Adipose tissue (tissue), 3 donors: ENCODE data around the gene IFITM5. TPM values are rescaled to one million over a fixed set of nuclear protein-coding genes. Genes with fewer than 3 reads are reported as not detected.
"Not testable (repeated sequence)": the region's sequence is repeated elsewhere in the genome, so short reads cannot be mapped to it uniquely, and the experiment has no call there.

Experiments
- H3K27ac ChIP-seq: one replicate; pipeline ENCODE4 v1.5.1; 2013; ENCODE audit warnings: low read depth, low read length
- WGBS, 3 donors: extraction: QIAGEN DNeasy Blood & Tissue Kit; methylation state at CpG; one replicate each; pipeline ENCODE4 v1.1.7; 2013; 5-methylcytosine and 5-hydroxymethylcytosine counted together
- polyA plus RNA-seq, 3 donors: library from polyadenylated mRNA; stranded (reverse); fragments of 200-250 nt; gene quantifications; one replicate each; pipeline ENCODE4 v1.2.3, GENCODE V29; 2013
- donor health status: healthy with polysubstance abuse.
- donor health status: Bipolar disorder and iron deficiency.
- donor health status: healthy.

IFITM5 gene
- polyA plus RNA-seq = under 1 TPM in 1 of 3 donors, not detected in 2; 0.35 TPM

DNA sequence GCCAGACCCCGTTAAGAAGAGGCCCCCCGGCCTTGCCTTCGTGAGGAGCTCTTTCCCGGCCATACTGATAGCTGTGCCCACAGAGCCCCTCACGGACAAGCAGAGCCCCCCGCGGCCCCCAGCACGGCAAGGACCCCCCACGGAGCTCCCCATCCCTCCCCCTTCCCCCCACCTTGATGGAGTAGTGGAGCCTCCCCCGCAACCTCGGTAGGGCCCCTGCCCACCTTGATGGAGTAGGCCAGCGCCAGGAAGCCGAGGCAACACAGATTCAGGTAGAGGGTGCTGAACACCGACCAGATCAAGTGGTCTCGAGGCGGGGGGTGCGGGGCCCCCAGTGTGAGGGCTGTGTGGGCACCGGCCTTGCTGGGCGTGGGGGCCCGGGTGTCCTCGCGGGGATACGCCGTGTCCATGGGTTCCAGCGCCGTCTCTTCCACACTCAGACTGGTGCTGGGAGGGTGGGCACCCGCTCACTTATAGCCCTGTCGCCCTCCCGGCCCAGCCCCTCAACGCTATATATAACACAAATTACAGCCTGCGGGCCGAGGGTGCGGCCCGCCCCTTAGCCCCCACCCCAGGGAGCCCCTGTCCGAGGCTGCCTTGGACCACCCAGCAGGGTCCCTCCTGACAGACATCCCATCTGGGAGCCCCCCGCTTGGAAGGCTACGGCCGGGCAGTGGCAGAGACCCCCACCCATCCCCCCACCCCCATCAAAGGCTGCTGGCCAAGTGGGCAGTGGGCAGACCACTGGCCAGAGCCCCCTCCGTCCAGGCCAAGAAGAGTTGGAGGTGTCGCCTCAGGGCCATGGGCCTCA, at the start of gene IFITM5:
TSS of gene IFITM5 (minus strand) at position 446 of the 811 bp plus-strand sequence. CDS start at position 410, 36 bp downstream.
- no peak within 1 kb of the TSS for H3K27ac ChIP-seq
- 54 to 67% (median 66%) methylated on average over 39 to 40 of the region's 40 CpGs for WGBS, 3 donors

DNA sequence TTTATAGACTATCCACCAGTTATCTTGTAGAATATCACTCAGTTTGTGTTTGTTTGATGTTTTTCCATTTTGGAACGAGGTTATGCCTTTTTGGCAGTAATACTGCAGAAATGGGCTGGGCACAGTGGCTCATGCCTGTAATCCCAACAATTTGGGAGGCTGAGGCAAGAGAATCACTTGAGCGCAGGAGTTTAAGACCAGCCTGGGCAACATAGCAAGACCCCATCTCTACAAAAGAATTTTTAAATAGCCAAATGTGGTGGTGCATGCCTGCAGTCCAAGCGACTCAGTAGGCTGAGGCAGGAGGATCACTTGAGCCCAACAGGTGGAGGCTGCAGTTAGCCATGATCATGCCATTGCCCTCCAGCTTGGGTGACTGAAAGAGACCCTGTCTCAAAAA, 47.2 kb upstream of the IFITM5 start:
- 81 to 92% (median 88%) methylated on average over 3 of the region's 3 CpGs for WGBS, 3 donors
- no peak overlapping the region for H3K27ac ChIP-seq

GRCh38 chr11:344836-345578, 45.7 kb upstream of the IFITM5 start:
- WGBS, 3 donors = 84 to 92% (median 91%) methylated on average over 11 of the region's 11 CpGs
- no peak overlapping the region for H3K27ac ChIP-seq

GRCh38 chr11:342328-342727, 43.0 kb upstream of the IFITM5 start:
- H3K27ac ChIP-seq = no peak overlapping the region
- WGBS, 3 donors = 67 to 74% (median 68%) methylated on average over 3 of the region's 3 CpGs

- WGBS, 3 donors = 73 to 85% (median 80%) methylated on average over 5 of the region's 5 CpGs
- H3K27ac ChIP-seq = no peak overlapping the region
Observed at GRCh38 chr11:340539-341512, 41.5 kb upstream of the IFITM5 start.

- 88 to 98% (median 96%) methylated on average over 2 of the region's 2 CpGs for WGBS, 3 donors
- no peak overlapping the region for H3K27ac ChIP-seq
Observed at GRCh38 chr11:339963-340362, 40.6 kb upstream of the IFITM5 start.

DNA sequence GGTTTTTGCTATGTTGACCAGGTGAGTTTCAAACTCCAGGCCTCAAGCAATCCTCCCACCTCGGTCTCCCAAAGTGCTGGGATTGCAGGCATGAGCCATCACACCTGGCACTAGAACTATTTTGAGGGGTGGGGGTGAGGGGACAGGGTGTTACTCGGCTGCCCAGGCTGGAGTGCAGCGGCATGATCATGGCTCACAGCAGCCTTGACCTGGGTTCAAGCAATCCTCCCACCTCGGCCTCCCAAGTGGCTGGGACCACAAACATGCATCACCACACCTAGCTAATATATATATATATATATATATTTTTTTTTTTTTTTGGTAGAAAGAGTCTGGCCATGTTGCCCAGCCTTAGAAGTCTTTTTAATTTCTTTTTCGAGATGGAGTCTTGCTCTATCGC, 38.4 kb upstream of the IFITM5 start:
- no peak overlapping the region for H3K27ac ChIP-seq
- 86 to 96% (median 95%) methylated on average over 6 of the region's 6 CpGs for WGBS, 3 donors

DNA sequence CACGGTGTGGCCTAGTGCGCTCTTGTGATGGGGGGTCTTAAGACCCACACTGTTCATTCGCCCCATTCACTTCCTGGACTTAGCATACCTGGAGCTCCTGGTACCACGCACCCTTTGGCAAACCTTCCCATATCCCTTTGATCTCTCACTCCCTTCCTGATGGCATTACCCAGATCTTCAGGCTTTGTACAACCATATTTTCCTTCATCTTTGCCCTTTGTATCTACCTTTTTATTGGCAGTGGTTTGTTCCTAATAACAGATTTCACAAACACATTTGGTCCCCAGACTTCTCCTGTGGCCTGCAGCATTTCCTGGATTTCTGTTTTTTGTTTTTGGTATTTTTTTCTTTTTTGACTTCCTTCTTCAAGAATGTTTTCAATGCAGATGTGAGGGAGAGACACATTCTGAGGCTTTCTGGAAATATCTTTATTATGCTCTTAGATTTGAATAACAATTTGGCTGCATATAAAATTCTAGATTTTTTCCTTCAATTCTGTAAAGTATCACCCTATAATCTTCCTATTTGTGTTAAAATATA, 37.4 kb upstream of the IFITM5 start:
- H3K27ac ChIP-seq = no peak overlapping the region
- WGBS, 3 donors = 72 to 87% (median 78%) methylated on average over 4 of the region's 4 CpGs

- H3K27ac ChIP-seq = peak overlapping the region; percentile 14
- WGBS, 3 donors = 30 to 60% (median 33%) methylated on average over 15 of the region's 15 CpGs
Observed at GRCh38 chr11:335779-336658, 36.7 kb upstream of the IFITM5 start.

DNA sequence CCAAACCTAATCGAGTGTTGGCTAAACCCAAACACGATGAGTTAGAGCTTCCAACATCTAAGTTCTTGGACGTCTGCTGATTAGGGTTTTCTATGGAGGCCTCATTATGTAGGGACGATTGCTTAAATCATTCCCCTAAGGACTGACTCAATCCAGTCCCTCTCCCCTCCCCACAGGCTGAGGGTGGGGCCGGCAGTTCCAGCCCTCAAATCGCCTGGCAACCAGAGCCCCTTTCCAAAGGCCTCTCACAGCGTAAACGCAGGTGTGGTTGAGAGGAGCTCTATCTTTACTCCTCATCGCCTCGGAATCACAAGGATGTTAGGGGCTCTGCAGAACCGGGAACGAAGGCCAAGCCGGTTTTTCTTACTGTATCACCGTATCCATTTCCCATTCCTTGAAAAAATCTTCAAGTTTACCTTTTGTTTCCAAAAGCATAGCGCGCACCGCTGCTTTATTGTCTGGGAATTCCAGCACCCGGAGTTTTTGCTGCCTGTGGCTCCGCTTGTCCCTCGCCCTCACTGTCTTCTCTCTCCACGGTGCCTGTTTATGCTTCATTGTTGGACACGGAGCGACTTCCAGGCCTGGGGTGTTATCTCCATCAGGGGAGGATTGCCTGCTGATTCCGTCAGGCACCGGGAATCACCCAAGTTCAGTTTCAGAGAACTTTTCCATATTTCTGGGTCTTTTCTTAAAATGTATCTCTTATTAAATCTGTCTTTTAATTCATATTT, 35.1 kb upstream of the IFITM5 start:
- 58 to 61% (median 60%) methylated on average over 25 of the region's 25 CpGs for WGBS, 3 donors
- no peak overlapping the region for H3K27ac ChIP-seq

DNA sequence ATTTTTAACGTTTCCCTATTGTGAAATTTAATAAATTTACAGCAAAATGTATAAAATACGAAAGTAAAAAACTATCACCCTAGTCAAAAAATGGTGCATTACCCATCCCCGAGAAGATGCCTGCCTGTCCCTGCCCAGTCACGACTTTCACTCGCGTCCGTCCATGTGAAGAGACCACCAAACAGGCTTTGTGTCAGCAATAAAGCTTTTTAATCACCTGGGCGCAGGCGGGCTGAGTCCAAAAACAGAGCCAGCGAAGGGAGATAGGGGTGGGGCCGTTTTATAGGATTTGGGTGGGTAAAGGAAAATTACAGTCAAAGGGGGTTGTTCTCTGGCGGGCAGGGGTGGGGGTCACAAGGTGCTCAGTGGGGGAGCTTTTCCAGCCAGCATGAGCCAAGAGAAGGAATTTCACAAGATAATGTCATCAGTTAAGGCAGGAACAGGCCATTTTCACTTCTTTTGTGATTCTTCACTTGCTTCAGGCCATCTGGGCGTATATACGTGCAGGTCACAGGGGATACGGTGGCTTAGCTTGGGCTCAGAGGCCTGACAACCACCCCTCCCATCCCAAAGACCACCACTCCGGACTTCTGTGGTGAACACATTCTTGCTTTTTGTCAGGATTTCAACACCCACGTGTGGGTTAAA, 34.4 kb upstream of the IFITM5 start:
- 82 to 88% (median 87%) methylated on average over 17 of the region's 17 CpGs for WGBS, 3 donors
- not testable (repeated sequence) for H3K27ac ChIP-seq

GRCh38 chr11:332651-333480, 33.5 kb upstream of the IFITM5 start:
- H3K27ac ChIP-seq = no peak overlapping the region
- WGBS, 3 donors = 86 to 90% (median 87%) methylated on average over 23 of the region's 23 CpGs

DNA sequence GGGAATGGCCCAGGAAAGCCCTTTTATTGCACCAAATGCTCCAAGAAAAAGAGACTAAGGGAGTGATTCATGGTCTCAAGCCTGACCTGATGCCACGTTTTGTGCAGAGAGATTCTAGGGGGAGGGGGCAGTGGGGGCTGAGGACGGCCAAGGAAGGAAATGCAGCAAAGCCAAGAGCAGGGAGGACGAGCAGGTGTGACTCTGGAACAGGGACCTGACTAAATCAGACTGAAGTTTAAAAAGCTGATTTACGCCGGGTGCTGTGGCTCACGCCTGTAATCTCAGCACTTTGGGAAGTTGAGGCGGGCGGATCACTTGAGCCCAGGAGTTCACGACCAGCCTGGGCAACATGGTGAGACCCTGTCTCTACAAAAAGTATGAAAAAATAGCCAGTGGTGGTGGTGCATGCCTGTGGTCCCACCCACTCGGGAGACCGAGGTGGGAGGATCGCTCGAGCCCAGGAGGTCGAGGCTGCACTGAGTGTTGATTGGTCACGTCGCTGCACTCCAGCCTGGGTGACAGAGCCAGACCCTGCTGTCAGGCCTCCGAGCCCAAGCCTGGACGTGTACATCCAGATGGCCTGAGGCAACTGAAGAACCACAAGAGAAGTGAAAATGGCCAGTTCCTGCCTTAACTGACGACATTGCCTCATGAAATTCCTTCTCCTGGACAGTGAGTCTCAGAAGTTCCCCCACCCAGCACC, 32.2 kb upstream of the IFITM5 start:
- no peak overlapping the region for H3K27ac ChIP-seq
- 82 to 87% (median 84%) methylated on average over 19 of the region's 19 CpGs for WGBS, 3 donors

DNA sequence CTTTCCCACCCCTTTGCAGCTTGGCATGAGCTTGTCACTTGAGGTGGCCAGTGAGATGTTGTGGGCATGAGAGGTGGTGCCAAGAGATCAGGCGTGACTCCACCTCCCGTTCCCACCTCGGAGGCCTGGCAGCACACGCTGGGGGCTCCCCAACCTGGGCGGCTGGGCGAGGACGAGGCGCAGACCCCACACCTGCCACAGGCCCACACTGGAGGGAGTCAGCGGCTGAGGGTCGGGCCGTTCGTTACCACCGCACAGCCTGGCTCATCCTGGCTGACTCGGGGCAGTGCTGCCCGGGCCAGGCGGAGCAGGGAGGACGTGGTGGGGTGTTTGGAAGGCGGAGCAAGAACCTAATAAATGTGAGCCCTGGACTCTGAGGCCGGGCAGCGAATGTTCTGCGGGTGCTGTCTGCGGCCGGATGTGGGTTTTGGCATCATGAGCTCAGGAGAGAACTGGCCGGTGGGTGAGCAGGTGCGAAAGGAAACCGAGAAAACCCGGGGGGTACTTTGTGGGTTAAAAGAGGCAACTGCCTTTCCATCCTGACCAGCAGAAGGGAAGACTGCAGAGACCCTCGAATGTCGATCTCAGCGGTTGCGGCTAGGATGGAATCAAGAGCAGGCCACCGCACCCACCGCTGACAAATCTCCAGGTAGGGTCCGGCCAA, 31.5 kb upstream of the IFITM5 start:
- WGBS, 3 donors = 84 to 86% (median 84%) methylated on average over 34 of the region's 34 CpGs
- H3K27ac ChIP-seq = no peak overlapping the region
